SK-N-SH treated with all-trans-retinoic acid at 6 μM for 48 hours (cell line): ENCODE results near the gene LIMK2.

ENCODE experiments used
- BACH2 ChIP-seq: fragments of 250-450 bp; sonication (Bioruptor Pico); IDR thresholded peaks from 2 replicates; pipeline ENCODE4 v1.9.0; 2021; ENCODE audit warnings: mild to moderate bottlenecking, borderline replicate concordance
- ESRRG ChIP-seq: fragments of 250-450 bp; sonication (Bioruptor Pico); IDR thresholded peaks from 2 replicates; pipeline ENCODE4 v1.6.1; 2021; ENCODE audit warnings: mild to moderate bottlenecking
- GLIS3 ChIP-seq: fragments of 250-450 bp; sonication (Bioruptor Pico); IDR thresholded peaks from 2 replicates; pipeline ENCODE4 v1.5.0; 2020; ENCODE audit warnings: mild to moderate bottlenecking, moderate library complexity
- PATZ1 ChIP-seq: fragments of 250-450 bp; sonication (Bioruptor Pico); IDR thresholded peaks from 2 replicates; pipeline ENCODE4 v1.8.0; 2020; ENCODE audit warnings: mild to moderate bottlenecking, moderate library complexity, borderline replicate concordance
- ZNF70 ChIP-seq: fragments of 450-650 bp; formaldehyde crosslinking; IDR thresholded peaks from 2 replicates; pipeline ENCODE4 v1.5.0; 2020; ENCODE audit warnings: mild to moderate bottlenecking, moderate library complexity

GRCh38 chr22:31295831-31296657, 83.9 kb downstream of the LIMK2 start:
- TF ChIP-seq GLIS3 (CRISPR knock-in tag) (no peak), ZNF70 (CRISPR knock-in tag) (no peak), ESRRG (CRISPR knock-in tag) (no peak), PATZ1 (CRISPR knock-in tag) (no peak), BACH2 (CRISPR knock-in tag) (no peak)
